ENCODE results near the gene XPOT.

DNA sequence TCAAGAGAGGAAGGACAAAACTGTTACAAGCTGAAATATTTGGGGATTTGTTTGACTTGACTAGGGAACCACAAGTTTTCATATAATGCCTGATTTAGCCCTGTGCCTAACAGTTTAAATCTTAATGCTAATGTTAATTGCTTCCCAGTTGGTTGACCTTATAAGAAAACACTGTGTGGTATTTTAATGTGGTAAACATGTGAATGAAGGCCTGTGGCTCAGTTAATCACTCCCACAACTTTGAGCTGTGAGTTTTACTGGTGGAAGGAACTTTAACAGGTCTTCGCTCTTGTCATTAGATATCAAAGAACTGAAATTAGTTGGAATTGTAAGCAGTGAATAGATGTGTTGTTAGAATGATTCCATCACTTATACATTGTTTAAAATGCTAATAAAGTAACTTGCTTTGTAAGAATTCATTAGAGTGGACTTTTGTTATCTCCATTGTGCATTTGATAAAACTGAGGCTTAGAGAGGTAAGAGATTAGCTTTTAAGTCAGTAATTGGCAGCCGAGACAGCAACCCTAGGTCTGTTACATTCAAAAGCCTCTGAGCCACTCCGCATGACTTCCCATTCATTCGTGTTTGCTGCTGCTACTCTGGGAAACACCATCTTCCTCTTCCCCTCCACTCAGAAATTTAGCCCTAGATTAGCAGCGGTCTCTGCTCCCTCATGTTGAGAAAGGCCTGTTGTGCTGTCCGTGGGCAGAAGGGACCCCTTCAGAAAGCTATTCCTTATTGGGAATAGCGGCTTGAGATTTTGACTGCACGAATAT, 46.7 kb downstream of the XPOT start:
- TF ChIP-seq, protein P1, sequence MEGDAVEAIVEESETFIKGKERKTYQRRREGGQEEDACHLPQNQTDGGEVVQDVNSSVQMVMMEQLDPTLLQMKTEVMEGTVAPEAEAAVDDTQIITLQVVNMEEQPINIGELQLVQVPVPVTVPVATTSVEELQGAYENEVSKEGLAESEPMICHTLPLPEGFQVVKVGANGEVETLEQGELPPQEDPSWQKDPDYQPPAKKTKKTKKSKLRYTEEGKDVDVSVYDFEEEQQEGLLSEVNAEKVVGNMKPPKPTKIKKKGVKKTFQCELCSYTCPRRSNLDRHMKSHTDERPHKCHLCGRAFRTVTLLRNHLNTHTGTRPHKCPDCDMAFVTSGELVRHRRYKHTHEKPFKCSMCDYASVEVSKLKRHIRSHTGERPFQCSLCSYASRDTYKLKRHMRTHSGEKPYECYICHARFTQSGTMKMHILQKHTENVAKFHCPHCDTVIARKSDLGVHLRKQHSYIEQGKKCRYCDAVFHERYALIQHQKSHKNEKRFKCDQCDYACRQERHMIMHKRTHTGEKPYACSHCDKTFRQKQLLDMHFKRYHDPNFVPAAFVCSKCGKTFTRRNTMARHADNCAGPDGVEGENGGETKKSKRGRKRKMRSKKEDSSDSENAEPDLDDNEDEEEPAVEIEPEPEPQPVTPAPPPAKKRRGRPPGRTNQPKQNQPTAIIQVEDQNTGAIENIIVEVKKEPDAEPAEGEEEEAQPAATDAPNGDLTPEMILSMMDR (IDR thresholded peaks at IDR 0.05) = no peak
- no peak for TF ChIP-seq POLR2A (IDR thresholded peaks at IDR 0.05)

Data from ovary (tissue), 3 donors.